GM12872 (cell line): ENCODE measurements around the gene WSCD2.

Source experiments
- CTCF ChIP-seq: IDR thresholded peaks from 3 replicates; pipeline ENCODE4 v1.5.1; 2011; ENCODE audit warnings: low read depth, mild to moderate bottlenecking, low read length, moderate library complexity; ENCODE audit not compliant: insufficient read depth

The WSCD2 gene

GRCh38 chr12:108247130-108247529, 118.0 kb downstream of the WSCD2 start:
- no peak for TF ChIP-seq CTCF

GRCh38 chr12:108248011-108248410, 118.9 kb downstream of the WSCD2 start:
- TF ChIP-seq CTCF: no peak

- no peak for TF ChIP-seq CTCF
These were observed 123.4 kb downstream of the WSCD2 start for GRCh38 chr12:108252523-108252922.

GRCh38 chr12:108253540-108253939, 124.5 kb downstream of the WSCD2 start:
- TF ChIP-seq CTCF: no peak

DNA sequence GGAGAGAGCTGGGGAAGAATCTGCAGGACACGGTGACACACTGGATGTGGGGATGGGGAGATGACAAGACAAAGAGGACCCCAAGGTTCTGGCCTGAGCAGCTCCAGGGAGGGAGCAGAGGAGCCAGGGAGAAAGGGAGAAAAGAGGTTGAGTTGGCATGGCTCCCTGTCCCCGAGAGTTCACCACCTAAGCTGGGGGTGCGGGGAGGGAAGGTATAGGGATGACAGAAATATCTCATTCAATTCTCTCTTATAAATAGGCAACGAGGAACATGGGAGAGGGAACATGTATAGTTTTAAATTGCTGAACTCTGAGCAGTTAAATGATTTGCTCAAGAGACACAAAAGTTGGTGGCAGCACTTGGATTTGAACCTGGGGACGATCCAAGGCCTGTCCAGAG, 124.9 kb downstream of the WSCD2 start:
- TF ChIP-seq CTCF: no peak

DNA sequence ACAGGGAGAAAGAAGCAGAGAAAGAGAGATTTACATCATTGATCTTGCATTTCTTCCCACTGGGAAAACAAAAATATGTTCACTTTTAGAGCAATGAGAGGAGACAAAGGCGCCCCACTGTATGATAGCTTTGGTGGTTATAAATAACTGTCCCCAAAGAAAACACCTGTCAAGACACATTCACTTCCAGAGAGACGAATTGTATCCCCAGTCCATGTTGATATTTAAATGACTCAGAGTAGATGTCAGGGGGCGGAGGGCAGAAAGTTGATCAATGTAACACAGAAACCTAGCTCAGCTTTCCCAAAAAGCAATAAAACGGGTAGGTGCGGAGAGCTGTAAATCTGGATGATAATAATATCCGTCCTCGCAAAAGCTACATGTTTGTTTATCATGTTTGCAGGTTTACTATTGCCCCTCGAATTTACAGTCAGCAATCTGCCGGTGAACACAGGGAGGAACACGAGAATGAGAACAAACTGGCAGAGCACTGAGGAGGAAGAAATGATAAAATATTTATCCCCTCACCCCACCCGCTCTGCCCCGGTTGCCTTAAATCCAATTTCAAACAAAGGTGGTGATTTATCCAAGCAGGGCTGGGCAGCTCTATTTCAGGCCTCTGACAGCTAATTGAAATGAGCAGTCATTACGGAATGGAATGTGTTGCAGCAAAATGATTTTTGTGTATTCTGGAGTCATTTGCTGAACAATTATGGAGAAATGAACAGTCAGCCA, 125.6 kb downstream of the WSCD2 start:
- TF ChIP-seq CTCF: no peak

GRCh38 chr12:108255252-108255602, 126.1 kb downstream of the WSCD2 start:
- TF ChIP-seq CTCF: no peak

GRCh38 chr12:108257004-108257403, 127.9 kb downstream of the WSCD2 start:
- TF ChIP-seq CTCF: no peak
